ENCODE measurements around the gene CAMTA2. TPM values are rescaled to one million over a fixed set of nuclear protein-coding genes. Genes with fewer than 3 reads are reported as not detected.

The CAMTA2 gene
- total and polyA plus RNA-seq, 9 of the 15 experiments (the other 6 are each of a cell fraction or from before 2014, with no cell fraction given), result 0.24 to 25.1 (median 6.3) TPM

- TF ChIP-seq ZBTB40 (IDR thresholded peaks at IDR 0.05) (peak; percentile 9; the same call in 1 of the 2 replicates), ZBTB40 (CRISPR knock-in tag; IDR thresholded peaks at IDR 0.05) (no peak), ZKSCAN8 (CRISPR knock-in tag; IDR thresholded peaks at IDR 0.05) (no peak), GABPB2 (CRISPR knock-in tag; conservative IDR thresholded peaks at IDR 0.05) (no peak), ZNF175 (CRISPR knock-in tag; IDR thresholded peaks at IDR 0.05; ENCODE audit: low read depth) (no peak), NKRF (IDR thresholded peaks at IDR 0.05; ENCODE audit: borderline replicate concordance) (0 out of 2 replicates have a peak, but pooled peaks have one; percentile 7), ZNF280A (IDR thresholded peaks at IDR 0.05; ENCODE audit: low read depth, partially characterized antibody) (no peak), ZNF280B (CRISPR knock-in tag; IDR thresholded peaks at IDR 0.05) (no peak), PHF8 (IDR thresholded peaks at IDR 0.05; ENCODE audit: borderline replicate concordance, low read length) (peak; percentile 56; the same call in 1 of the 2 replicates), CTBP1 (IDR thresholded peaks at IDR 0.05; ENCODE audit: borderline replicate concordance) (0 out of 2 replicates have a peak, but pooled peaks have one; percentile 15), PYGO2 (tag; IDR thresholded peaks at IDR 0.05) (no peak), POLR2G (IDR thresholded peaks at IDR 0.05; ENCODE audit: low read depth, low read length) (peak; percentile 83), BCL6 (CRISPR knock-in tag; IDR thresholded peaks at IDR 0.05) (no peak)
These were observed 37.3 kb downstream of the CAMTA2 start (continued) for GRCh38 chr17:4950075-4950745.
